IMR-90 (cell line): ENCODE measurements around the gene HNRNPUL1. TPM values are rescaled to one million over a fixed set of nuclear protein-coding genes. Genes with fewer than 3 reads are reported as not detected.

Experiments
- ATAC-seq: fragments of 200-7000 bp; cut with Tn5 transposase; 2 replicates; pipeline ENCODE4 v1.9.1; 2020; ENCODE audit warnings: low read depth, mild to moderate bottlenecking, moderate library complexity
- BruUV-seq: library from RNA; stranded (reverse); fragments of 400-500 nt; replicated peaks from 2 replicates; lab custom pipeline; 2021; lab: Mats Ljungman, UMichigan
- CTCF ChIA-PET: fragments of 300-600 bp; formaldehyde crosslinking; extraction: SDS; loops from one replicate; lab custom pipeline; 2021; ENCODE audit warnings: antibody characterized with exemption; lab: Yijun Ruan, JAX
- POLR2A ChIA-PET: fragments of 300-600 bp; sonication (Branson Sonifier 250); formaldehyde crosslinking; loops from one replicate; lab custom pipeline; 2022; ENCODE audit warnings: antibody characterized with exemption; ENCODE audit not compliant: unreplicated experiment; lab: Charles Lee
- DNase-seq: peaks from one replicate; pipeline ENCODE4 v3.0.0; 2013
- H2AFZ ChIP-seq: replicated peaks from 2 replicates; pipeline ENCODE3; 2013; ENCODE audit warnings: low read length, mild to moderate bottlenecking; ENCODE audit not compliant: poor library complexity
- H2AK5ac ChIP-seq: 2 replicates; pipeline ENCODE4 v1.6.1; 2013; ENCODE audit warnings: low read depth, low read length, inconsistent platforms
- H2AK9ac ChIP-seq: replicated peaks from 2 replicates; pipeline ENCODE3; 2013; ENCODE audit warnings: mild to moderate bottlenecking, low read depth, low read length, moderate library complexity; ENCODE audit not compliant: poor library complexity
- H2BK120ac ChIP-seq: 2 replicates; pipeline ENCODE4 v1.6.1; 2013; ENCODE audit warnings: low read depth, low read length, inconsistent platforms
- H2BK15ac ChIP-seq: 3 replicates; pipeline ENCODE4 v1.6.1; 2013; ENCODE audit warnings: low read depth, low read length, inconsistent platforms
- H2BK20ac ChIP-seq: 2 replicates; pipeline ENCODE4 v1.6.1; 2013; ENCODE audit warnings: low read depth, mild to moderate bottlenecking, inconsistent platforms, low read length, moderate library complexity
- H2BK5ac ChIP-seq: 2 replicates; pipeline ENCODE4 v1.6.1; 2013; ENCODE audit warnings: mild to moderate bottlenecking, low read depth, low read length, inconsistent platforms; ENCODE audit not compliant: poor library complexity, severe bottlenecking
- H3K14ac ChIP-seq: replicated peaks from 2 replicates; pipeline ENCODE4 v1.6.1; 2013; ENCODE audit warnings: low read depth, low read length, inconsistent platforms
- H3K18ac ChIP-seq: 2 replicates; pipeline ENCODE4 v1.6.1; 2013; ENCODE audit warnings: low read depth, low read length, control low read depth
- H3K23ac ChIP-seq: 2 replicates; pipeline ENCODE4 v1.6.1; 2013; ENCODE audit warnings: low read depth, low read length, inconsistent platforms
- H3K27ac ChIP-seq: 2 replicates; pipeline ENCODE4 v1.5.1; 2013; ENCODE audit warnings: mild to moderate bottlenecking, control low read depth, low read length; ENCODE audit not compliant: insufficient read depth
- H3K27me3 ChIP-seq: 2 replicates; pipeline ENCODE4 v1.6.1; 2013; ENCODE audit warnings: low read length; ENCODE audit not compliant: control insufficient read depth, insufficient read depth
- H3K36me3 ChIP-seq: 2 replicates; pipeline ENCODE4 v1.6.1; 2013; ENCODE audit warnings: low read length, mixed read lengths; ENCODE audit not compliant: control insufficient read depth, insufficient read depth
- H3K4ac ChIP-seq: 2 replicates; pipeline ENCODE4 v1.6.1; 2013; ENCODE audit warnings: low read depth, low read length, inconsistent platforms
- H3K4me1 ChIP-seq: 2 replicates; pipeline ENCODE4 v1.6.1; 2013; ENCODE audit warnings: low read length, mixed read lengths; ENCODE audit not compliant: control insufficient read depth, insufficient read depth
- H3K4me2 ChIP-seq: 2 replicates; pipeline ENCODE4 v1.6.1; 2013; ENCODE audit warnings: low read depth, mild to moderate bottlenecking, control low read depth, low read length, moderate library complexity
- H3K4me3 ChIP-seq: 2 replicates; pipeline ENCODE4 v1.5.1; 2013; ENCODE audit warnings: low read depth, mild to moderate bottlenecking, control low read depth, low read length, moderate library complexity; ENCODE audit not compliant: insufficient read depth
- H3K56ac ChIP-seq: 2 replicates; pipeline ENCODE4 v1.6.1; 2013; ENCODE audit warnings: low read length, inconsistent platforms; ENCODE audit not compliant: insufficient read depth; ENCODE audit errors: extremely low read depth
- H3K79me1 ChIP-seq, 2 experiments: 2 replicates each; pipeline ENCODE4 v1.6.1; 2013; ENCODE audit warnings: low read length in 2 of 2, inconsistent platforms in 1 of 2, low read depth in 1 of 2
- H3K9ac ChIP-seq: 2 replicates; pipeline ENCODE4 v1.6.1; 2013; ENCODE audit warnings: low read depth, low read length, control low read depth
- H3K9me1 ChIP-seq: 2 replicates; pipeline ENCODE4 v1.6.1; 2013; ENCODE audit warnings: low read length, inconsistent platforms; ENCODE audit not compliant: insufficient read depth
- H3K9me3 ChIP-seq: 2 replicates; pipeline ENCODE4 v1.6.1; 2013; ENCODE audit warnings: low read length; ENCODE audit not compliant: control insufficient read depth, insufficient read depth
- H4K20me1 ChIP-seq: 2 replicates; pipeline ENCODE4 v1.6.1; 2013; ENCODE audit warnings: low read length, inconsistent platforms; ENCODE audit not compliant: insufficient read depth
- H4K5ac ChIP-seq: 2 replicates; pipeline ENCODE4 v1.6.1; 2013; ENCODE audit warnings: mild to moderate bottlenecking, low read depth, low read length, control low read depth
- H4K8ac ChIP-seq, 2 experiments: 2 replicates each; pipeline ENCODE4 v1.6.1; 2013; ENCODE audit warnings: low read depth in 2 of 2, low read length in 2 of 2, control low read depth in 1 of 2, inconsistent platforms in 1 of 2
- H4K91ac ChIP-seq: 2 replicates; pipeline ENCODE4 v1.6.1; 2013; ENCODE audit warnings: low read depth, low read length, inconsistent platforms; ENCODE audit not compliant: insufficient read depth
- BHLHE40 ChIP-seq: fragments of 150-350 bp; IDR thresholded peaks from 2 replicates; pipeline ENCODE4 v1.6.1; 2016; ENCODE audit warnings: mild to moderate bottlenecking, low read depth, low read length
- CEBPB ChIP-seq: IDR thresholded peaks from 2 replicates; pipeline ENCODE4 v1.6.1; 2012; ENCODE audit warnings: low read depth, low read length, improper control_type of control experiment
- CHD1 ChIP-seq: IDR thresholded peaks from 2 replicates; pipeline ENCODE4 v1.6.1; 2012; ENCODE audit warnings: low read depth, low read length, improper control_type of control experiment
- CTCF ChIP-seq: conservative IDR thresholded peaks from 2 replicates; pipeline ENCODE4 v1.5.1; 2012; ENCODE audit warnings: mild to moderate bottlenecking, low read depth, low read length, improper control_type of control experiment
- ELK1 ChIP-seq: fragments of 150-350 bp; IDR thresholded peaks from 2 replicates; pipeline ENCODE4 v1.6.1; 2016; ENCODE audit warnings: low read depth, mild to moderate bottlenecking, low read length, moderate library complexity, borderline replicate concordance
- FOS ChIP-seq: fragments of 150-350 bp; IDR thresholded peaks from 2 replicates; pipeline ENCODE4 v1.6.1; 2016; ENCODE audit warnings: low read depth, low read length
- MAFK ChIP-seq: IDR thresholded peaks from 2 replicates; pipeline ENCODE4 v1.6.1; 2012; ENCODE audit warnings: low read depth, low read length, improper control_type of control experiment
- MAZ ChIP-seq: IDR thresholded peaks from 2 replicates; pipeline ENCODE4 v1.6.1; 2012; ENCODE audit warnings: low read depth, mild to moderate bottlenecking, low read length, improper control_type of control experiment, moderate library complexity, borderline replicate concordance
- MXI1 ChIP-seq: IDR thresholded peaks from 2 replicates; pipeline ENCODE4 v1.6.1; 2012; ENCODE audit warnings: low read depth, mild to moderate bottlenecking, low read length, moderate library complexity, borderline replicate concordance
- NFE2L2 ChIP-seq: fragments of 150-350 bp; IDR thresholded peaks from 2 replicates; pipeline ENCODE4 v1.6.1; 2016; ENCODE audit warnings: low read depth, mild to moderate bottlenecking, low read length
- POLR2A ChIP-seq: IDR thresholded peaks from 2 replicates; pipeline ENCODE4 v1.6.1; 2012; ENCODE audit warnings: mild to moderate bottlenecking, low read depth, low read length
- RAD21 ChIP-seq: IDR thresholded peaks from 2 replicates; pipeline ENCODE4 v1.6.1; 2012; ENCODE audit warnings: low read length, improper control_type of control experiment
- RCOR1 ChIP-seq: IDR thresholded peaks from 2 replicates; pipeline ENCODE4 v1.6.1; 2012; ENCODE audit warnings: mild to moderate bottlenecking, low read length, improper control_type of control experiment; ENCODE audit not compliant: insufficient replicate concordance
- RFX5 ChIP-seq: IDR thresholded peaks from 2 replicates; pipeline ENCODE4 v1.8.0; 2012; ENCODE audit warnings: low read depth, mild to moderate bottlenecking, low read length, moderate library complexity
- SMC3 ChIP-seq: fragments of 150-350 bp; IDR thresholded peaks from 2 replicates; pipeline ENCODE4 v1.6.1; 2016; ENCODE audit warnings: low read depth, mild to moderate bottlenecking, antibody characterized with exemption, low read length, moderate library complexity
- USF2 ChIP-seq: fragments of 150-350 bp; IDR thresholded peaks from 2 replicates; pipeline ENCODE4 v1.6.1; 2017; ENCODE audit warnings: mild to moderate bottlenecking, antibody characterized with exemption, low read length, low read depth
- WGBS, 2 experiments: methylation state at CpG; one replicate each; pipeline versions ENCODE4 v1.1.5 to v1.1.7; 2013; ENCODE audit warnings: missing lambda C conversion rate in 2 of 2; ENCODE audit not compliant: insufficient read length in 1 of 2; ENCODE audit errors: extremely low coverage in 2 of 2; 5-methylcytosine and 5-hydroxymethylcytosine counted together
- dilution Hi-C: fragments of 300-500 bp; cut with HindIII; formaldehyde crosslinking; loops from one replicate; pipeline ENCODE4 v1.14.3; 2018; ENCODE audit warnings: low sequenced_read_pairs; ENCODE audit not compliant: unreplicated experiment
- in situ Hi-C: fragments of 300-500 bp; cut with MboI; formaldehyde crosslinking; loops from 3 replicates; pipeline ENCODE4 v1.14.3; 2019; ENCODE audit warnings: low sequenced_read_pairs, inconsistent platforms, mixed read lengths
- intact Hi-C: fragments of 100-400 bp; cut with micrococcal nuclease; formaldehyde crosslinking; loops from 2 replicates; pipeline ENCODE4 v1.10.0; 2022
- polyA plus RNA-seq, 3 experiments: library from polyadenylated mRNA; depleted of rRNA; stranded (reverse); fragments of >200 nt; gene quantifications; 2 replicates each; pipeline ENCODE4 v1.2.3, GENCODE V29; 2012; ENCODE audit warnings: low replicate concordance in 1 of 3
- total RNA-seq: library from RNA; depleted of rRNA; stranded (reverse); fragments of >200 nt; gene quantifications from 2 replicates; pipeline ENCODE4 v1.2.3, GENCODE V29; 2012

The HNRNPUL1 gene
- total and polyA plus RNA-seq, 2 of the 4 experiments (the other 2 are of a cell fraction) = 50.7 to 67.3 TPM

- H4K5ac ChIP-seq = no peak overlapping the region
- H4K20me1 ChIP-seq = peaks cover 18% of the 10 kb centered on the region; the same call in 1 of the 2 replicates
- no peaks in the 10 kb centered on the region for H3K9me3 ChIP-seq
- no peak overlapping the region for H3K27ac ChIP-seq
- H3K36me3 ChIP-seq = peaks cover 71% of the 10 kb centered on the region
- no peak overlapping the region for H4K91ac ChIP-seq
- no peak overlapping the region for H3K56ac ChIP-seq
- no peaks in the 10 kb centered on the region for H3K4me1 ChIP-seq
- no peak overlapping the region for H2BK15ac ChIP-seq
- TF ChIP-seq CHD1 (no peak), MXI1 (no peak), RFX5 (no peak), CTCF (no peak), POLR2A (no peak), RAD21 (no peak), BHLHE40 (no peak), RCOR1 (no peak), SMC3 (no peak), FOS (no peak), ELK1 (no peak), USF2 (no peak), MAZ (no peak), MAFK (no peak), CEBPB (no peak), NFE2L2 (no peak)
- H3K14ac ChIP-seq = no peak overlapping the region
- 100% methylated on average over 1 of the region's 2 CpGs; no CpG with 5 or more reads in 1 of the 2 experiments for WGBS, 2 experiments
- no peaks in the 10 kb centered on the region for H3K27me3 ChIP-seq
- H2AFZ ChIP-seq = no peak overlapping the region
- H3K79me1 ChIP-seq = peaks cover 40 to 52% of the 10 kb centered on the region in 2 experiments
- H4K8ac ChIP-seq = no peak overlapping the region
- dilution Hi-C loops (no loop called here), intact Hi-C loops (no loop called here), in situ Hi-C loops (no loop called here)
- no TSS peak for BruUV-seq
- no peak overlapping the region for H2AK5ac ChIP-seq
- no peak overlapping the region for H3K9ac ChIP-seq
- ATAC-seq = no peak
- no peak overlapping the region for H3K4me3 ChIP-seq
- no peak overlapping the region for H2AK9ac ChIP-seq
- no peak overlapping the region for H2BK20ac ChIP-seq
- POLR2A ChIA-PET = no interaction called here
- no peak overlapping the region for H3K18ac ChIP-seq
- no peak overlapping the region for H2BK120ac ChIP-seq
- CTCF ChIA-PET = no interaction called here
- H3K4ac ChIP-seq = no peak overlapping the region
- no peak overlapping the region for H3K23ac ChIP-seq
- DNase-seq = no peak
- H2BK5ac ChIP-seq = no peak overlapping the region
- H3K4me2 ChIP-seq = no peak overlapping the region
- H3K9me1 ChIP-seq = no peaks in the 10 kb centered on the region
Measured at GRCh38 chr19:41278478-41278877, 14.3 kb downstream of the HNRNPUL1 start.
